Measurements from ENCODE around the gene ADAMTS10.
A peak's percentile ranks its signal among the peaks of the same experiment; 100 is the strongest.

ADAMTS10 gene

GRCh38 chr19:8610041-8610935 is at the start of gene ADAMTS10:
ADAMTS10 (minus strand) TSS chr19:8610715; CDS start chr19:8605710, 5,005 bp downstream.
- Histone ChIP-seq H3K9me3 (ENCODE audit: control insufficient read depth, low read length) (peaks cover under 1% of the 10 kb centered on the region), H3K36me3 (ENCODE audit: control insufficient read depth, insufficient read depth, low read length) (no peaks in the 10 kb centered on the region), H3K27me3 (ENCODE audit: control insufficient read depth, insufficient read depth, low read length) (peaks cover 10% of the 10 kb centered on the region), H3K4me1 (ENCODE audit: control insufficient read depth, insufficient read depth, low read length) (peaks cover 14% of the 10 kb centered on the region), H3K4me3 (ENCODE audit: low read length) (peak within 1 kb of the TSS; percentile 21), H3K9ac (ENCODE audit: low read length) (peak within 1 kb of the TSS; percentile 50)

- Histone ChIP-seq H3K9ac (ENCODE audit: low read length) (no peak overlapping the region), H3K4me1 (ENCODE audit: control insufficient read depth, insufficient read depth, low read length) (peaks cover 2% of the 10 kb centered on the region), H3K27me3 (ENCODE audit: control insufficient read depth, insufficient read depth, low read length) (peaks cover 3% of the 10 kb centered on the region), H3K4me3 (ENCODE audit: low read length) (no peak overlapping the region), H3K36me3 (ENCODE audit: control insufficient read depth, insufficient read depth, low read length) (no peaks in the 10 kb centered on the region), H3K9me3 (ENCODE audit: control insufficient read depth, low read length) (no peaks in the 10 kb centered on the region)
Measured at GRCh38 chr19:8659905-8660304, 49.4 kb upstream of the ADAMTS10 start.

- Histone ChIP-seq H3K9me3 (ENCODE audit: control insufficient read depth, low read length) (no peaks in the 10 kb centered on the region), H3K4me3 (ENCODE audit: low read length) (no peak overlapping the region), H3K4me1 (ENCODE audit: control insufficient read depth, insufficient read depth, low read length) (peaks cover 5% of the 10 kb centered on the region), H3K36me3 (ENCODE audit: control insufficient read depth, insufficient read depth, low read length) (no peaks in the 10 kb centered on the region), H3K9ac (ENCODE audit: low read length) (no peak overlapping the region), H3K27me3 (ENCODE audit: control insufficient read depth, insufficient read depth, low read length) (peaks cover 3% of the 10 kb centered on the region)
Measured at GRCh38 chr19:8657869-8658268, 47.4 kb upstream of the ADAMTS10 start.

- peaks cover 3% of the 10 kb centered on the region for H3K27me3 ChIP-seq (ENCODE audit: control insufficient read depth, insufficient read depth, low read length)
- H3K4me3 ChIP-seq (ENCODE audit: low read length) = no peak overlapping the region
- H3K9ac ChIP-seq (ENCODE audit: low read length) = no peak overlapping the region
- no peaks in the 10 kb centered on the region for H3K36me3 ChIP-seq (ENCODE audit: control insufficient read depth, insufficient read depth, low read length)
- H3K4me1 ChIP-seq (ENCODE audit: control insufficient read depth, insufficient read depth, low read length) = peaks cover 5% of the 10 kb centered on the region
- H3K9me3 ChIP-seq (ENCODE audit: control insufficient read depth, low read length) = no peaks in the 10 kb centered on the region
Measured at GRCh38 chr19:8655340-8655709, 44.8 kb upstream of the ADAMTS10 start.

GRCh38 chr19:8654591-8655339 is 44.2 kb upstream of the ADAMTS10 start:
- Histone ChIP-seq H3K9ac (ENCODE audit: low read length) (peak overlapping the region; percentile 50), H3K36me3 (ENCODE audit: control insufficient read depth, insufficient read depth, low read length) (no peaks in the 10 kb centered on the region), H3K4me1 (ENCODE audit: control insufficient read depth, insufficient read depth, low read length) (peaks cover 5% of the 10 kb centered on the region), H3K9me3 (ENCODE audit: control insufficient read depth, low read length) (no peaks in the 10 kb centered on the region), H3K4me3 (ENCODE audit: low read length) (peak overlapping the region; percentile 25), H3K27me3 (ENCODE audit: control insufficient read depth, insufficient read depth, low read length) (peaks cover 3% of the 10 kb centered on the region)

GRCh38 chr19:8648240-8648639 is 37.7 kb upstream of the ADAMTS10 start:
- H3K4me3 ChIP-seq (ENCODE audit: low read length) = no peak overlapping the region
- no peaks in the 10 kb centered on the region for H3K9me3 ChIP-seq (ENCODE audit: control insufficient read depth, low read length)
- H3K36me3 ChIP-seq (ENCODE audit: control insufficient read depth, insufficient read depth, low read length) = no peaks in the 10 kb centered on the region
- H3K4me1 ChIP-seq (ENCODE audit: control insufficient read depth, insufficient read depth, low read length) = no peaks in the 10 kb centered on the region
- no peaks in the 10 kb centered on the region for H3K27me3 ChIP-seq (ENCODE audit: control insufficient read depth, insufficient read depth, low read length)
- H3K9ac ChIP-seq (ENCODE audit: low read length) = no peak overlapping the region

- no peaks in the 10 kb centered on the region for H3K4me1 ChIP-seq (ENCODE audit: control insufficient read depth, insufficient read depth, low read length)
- no peaks in the 10 kb centered on the region for H3K27me3 ChIP-seq (ENCODE audit: control insufficient read depth, insufficient read depth, low read length)
- H3K9me3 ChIP-seq (ENCODE audit: control insufficient read depth, low read length) = no peaks in the 10 kb centered on the region
- no peak overlapping the region for H3K9ac ChIP-seq (ENCODE audit: low read length)
- no peaks in the 10 kb centered on the region for H3K36me3 ChIP-seq (ENCODE audit: control insufficient read depth, insufficient read depth, low read length)
- no peak overlapping the region for H3K4me3 ChIP-seq (ENCODE audit: low read length)
Measured at GRCh38 chr19:8643860-8644653, 33.5 kb upstream of the ADAMTS10 start.

- H3K27me3 ChIP-seq (ENCODE audit: control insufficient read depth, insufficient read depth, low read length) = no peaks in the 10 kb centered on the region
- no peak overlapping the region for H3K9ac ChIP-seq (ENCODE audit: low read length)
- no peak overlapping the region for H3K4me3 ChIP-seq (ENCODE audit: low read length)
- no peaks in the 10 kb centered on the region for H3K4me1 ChIP-seq (ENCODE audit: control insufficient read depth, insufficient read depth, low read length)
- H3K9me3 ChIP-seq (ENCODE audit: control insufficient read depth, low read length) = no peaks in the 10 kb centered on the region
- no peaks in the 10 kb centered on the region for H3K36me3 ChIP-seq (ENCODE audit: control insufficient read depth, insufficient read depth, low read length)
Measured at GRCh38 chr19:8642561-8642960, 32.0 kb upstream of the ADAMTS10 start.

GRCh38 chr19:8641908-8642547 is 31.5 kb upstream of the ADAMTS10 start:
- Histone ChIP-seq H3K27me3 (ENCODE audit: control insufficient read depth, insufficient read depth, low read length) (no peaks in the 10 kb centered on the region), H3K9ac (ENCODE audit: low read length) (no peak overlapping the region), H3K4me1 (ENCODE audit: control insufficient read depth, insufficient read depth, low read length) (no peaks in the 10 kb centered on the region), H3K4me3 (ENCODE audit: low read length) (no peak overlapping the region), H3K9me3 (ENCODE audit: control insufficient read depth, low read length) (no peaks in the 10 kb centered on the region), H3K36me3 (ENCODE audit: control insufficient read depth, insufficient read depth, low read length) (no peaks in the 10 kb centered on the region)

- Histone ChIP-seq H3K27me3 (ENCODE audit: control insufficient read depth, insufficient read depth, low read length) (no peaks in the 10 kb centered on the region), H3K36me3 (ENCODE audit: control insufficient read depth, insufficient read depth, low read length) (no peaks in the 10 kb centered on the region), H3K4me3 (ENCODE audit: low read length) (no peak overlapping the region), H3K4me1 (ENCODE audit: control insufficient read depth, insufficient read depth, low read length) (no peaks in the 10 kb centered on the region), H3K9me3 (ENCODE audit: control insufficient read depth, low read length) (no peaks in the 10 kb centered on the region), H3K9ac (ENCODE audit: low read length) (no peak overlapping the region)
Measured at GRCh38 chr19:8641221-8641907, 30.8 kb upstream of the ADAMTS10 start.

- Histone ChIP-seq H3K9me3 (ENCODE audit: control insufficient read depth, low read length) (no peaks in the 10 kb centered on the region), H3K36me3 (ENCODE audit: control insufficient read depth, insufficient read depth, low read length) (no peaks in the 10 kb centered on the region), H3K4me3 (ENCODE audit: low read length) (no peak overlapping the region), H3K4me1 (ENCODE audit: control insufficient read depth, insufficient read depth, low read length) (no peaks in the 10 kb centered on the region), H3K27me3 (ENCODE audit: control insufficient read depth, insufficient read depth, low read length) (no peaks in the 10 kb centered on the region), H3K9ac (ENCODE audit: low read length) (no peak overlapping the region)
Measured at GRCh38 chr19:8640402-8641004, 30.0 kb upstream of the ADAMTS10 start.

All from mucosa of stomach (tissue), 1 donor.